Measurements from ENCODE around the gene ZCCHC24.

Gene ZCCHC24

DNA sequence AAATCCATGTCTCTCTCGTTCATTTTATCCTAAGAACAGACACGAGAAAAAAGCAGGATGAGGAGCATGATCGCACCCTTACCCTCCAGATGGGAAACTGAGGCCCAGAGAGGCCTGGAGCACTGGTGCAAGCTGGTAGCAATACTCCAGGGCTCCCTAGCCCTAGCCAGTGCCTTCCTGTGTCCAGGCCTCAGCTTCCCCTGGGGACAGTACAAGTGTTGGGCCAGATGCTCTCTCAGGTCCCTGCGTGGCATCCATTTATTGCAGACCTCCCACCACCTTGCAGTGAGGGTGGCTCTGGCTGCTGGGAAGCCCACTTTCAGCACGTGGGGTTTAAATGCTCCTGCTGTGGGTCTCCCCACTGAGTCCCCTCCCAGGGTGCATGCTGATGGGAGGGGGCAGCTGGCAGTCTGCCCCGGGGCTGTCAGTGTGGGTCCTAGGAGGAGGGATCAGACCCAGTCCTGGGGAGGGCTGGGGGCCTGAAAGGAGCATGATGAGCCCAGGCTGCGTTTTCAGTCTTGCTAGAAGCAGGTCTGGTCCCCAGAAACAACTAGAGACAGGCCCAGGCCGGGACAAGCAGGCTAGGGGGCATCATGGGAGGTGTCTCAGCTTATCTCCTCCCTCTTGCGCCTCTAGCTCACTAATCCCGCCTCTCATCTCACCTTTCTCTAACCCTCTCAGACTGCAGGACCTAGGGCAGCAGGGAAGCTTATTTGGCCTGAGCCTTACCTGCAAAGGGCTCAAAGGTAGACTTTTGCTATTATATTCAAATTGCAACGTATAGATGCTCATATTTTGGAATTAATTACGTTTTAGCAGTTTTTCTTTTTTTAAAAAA, 98.8 kb downstream of the ZCCHC24 start:
- H3K4me3 ChIP-seq (ENCODE audit: low read depth, low read length): peak overlapping the region; percentile 30
- TF ChIP-seq, protein P1, sequence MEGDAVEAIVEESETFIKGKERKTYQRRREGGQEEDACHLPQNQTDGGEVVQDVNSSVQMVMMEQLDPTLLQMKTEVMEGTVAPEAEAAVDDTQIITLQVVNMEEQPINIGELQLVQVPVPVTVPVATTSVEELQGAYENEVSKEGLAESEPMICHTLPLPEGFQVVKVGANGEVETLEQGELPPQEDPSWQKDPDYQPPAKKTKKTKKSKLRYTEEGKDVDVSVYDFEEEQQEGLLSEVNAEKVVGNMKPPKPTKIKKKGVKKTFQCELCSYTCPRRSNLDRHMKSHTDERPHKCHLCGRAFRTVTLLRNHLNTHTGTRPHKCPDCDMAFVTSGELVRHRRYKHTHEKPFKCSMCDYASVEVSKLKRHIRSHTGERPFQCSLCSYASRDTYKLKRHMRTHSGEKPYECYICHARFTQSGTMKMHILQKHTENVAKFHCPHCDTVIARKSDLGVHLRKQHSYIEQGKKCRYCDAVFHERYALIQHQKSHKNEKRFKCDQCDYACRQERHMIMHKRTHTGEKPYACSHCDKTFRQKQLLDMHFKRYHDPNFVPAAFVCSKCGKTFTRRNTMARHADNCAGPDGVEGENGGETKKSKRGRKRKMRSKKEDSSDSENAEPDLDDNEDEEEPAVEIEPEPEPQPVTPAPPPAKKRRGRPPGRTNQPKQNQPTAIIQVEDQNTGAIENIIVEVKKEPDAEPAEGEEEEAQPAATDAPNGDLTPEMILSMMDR (IDR thresholded peaks at IDR 0.05; ENCODE audit: low read depth, low read length, missing control alignments): no peak
- DNase-seq (ENCODE audit: low read depth): no peak

DNA sequence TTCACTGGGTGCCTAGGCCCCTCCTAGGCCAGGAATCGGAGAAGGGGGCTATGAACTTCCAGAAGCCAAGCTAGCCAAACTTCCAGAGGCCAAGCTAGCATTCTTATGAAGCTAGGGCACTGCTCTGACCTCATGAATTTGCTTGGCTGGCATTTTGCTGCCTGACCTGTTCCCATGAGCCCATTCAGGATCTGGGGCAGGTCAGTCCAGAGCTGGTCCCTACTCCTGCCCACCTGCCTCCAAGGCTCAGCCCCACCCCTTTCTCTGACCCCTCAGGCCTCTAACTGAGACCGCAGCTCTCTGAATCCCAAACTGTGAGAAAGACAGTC, 99.4 kb downstream of the ZCCHC24 start:
- TF ChIP-seq, protein P1 (IDR thresholded peaks at IDR 0.05; ENCODE audit: low read depth, low read length, missing control alignments): no peak
- no peak overlapping the region for H3K4me3 ChIP-seq (ENCODE audit: low read depth, low read length)
- no peak for DNase-seq (ENCODE audit: low read depth)

DNA sequence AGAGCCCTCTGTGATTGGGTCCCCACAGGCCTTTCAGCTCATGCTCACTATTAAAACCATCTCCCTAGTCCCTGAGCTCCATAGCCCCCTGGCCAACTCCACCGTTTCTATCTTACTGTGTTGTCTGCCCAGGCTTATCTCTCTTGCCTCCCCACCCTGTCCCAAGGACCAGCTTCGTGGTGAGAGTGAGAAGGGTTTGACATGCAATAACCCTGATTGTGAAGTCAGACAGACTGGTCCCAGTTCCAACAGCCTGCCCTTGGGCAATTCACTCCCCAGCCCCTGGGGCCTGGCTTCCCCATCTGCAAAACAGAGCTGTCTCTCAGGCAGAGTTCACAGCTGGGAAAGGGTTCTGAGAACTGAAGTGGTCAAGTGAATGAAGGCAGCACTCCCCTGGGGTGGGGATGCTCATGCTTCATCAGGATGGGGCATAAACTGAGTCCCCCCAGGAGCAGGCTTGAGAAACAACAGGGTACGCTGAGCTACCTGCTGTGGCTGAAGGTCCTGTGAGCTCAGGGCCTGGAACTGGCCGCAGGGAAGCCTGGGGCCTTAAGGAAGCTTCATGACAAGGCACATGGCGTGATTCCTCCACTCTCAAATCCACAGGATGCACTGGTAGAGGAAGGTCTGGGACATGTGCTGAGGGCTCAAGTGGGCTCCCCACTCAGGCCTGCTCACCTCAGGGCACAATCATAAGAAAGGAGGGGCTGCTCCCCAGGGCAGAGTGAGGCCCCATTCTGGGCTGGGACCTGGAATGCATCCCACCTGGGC, 100.0 kb downstream of the ZCCHC24 start:
- TF ChIP-seq, protein P1 (IDR thresholded peaks at IDR 0.05; ENCODE audit: low read depth, low read length, missing control alignments): no peak
- H3K4me3 ChIP-seq (ENCODE audit: low read depth, low read length): no peak overlapping the region
- DNase-seq (ENCODE audit: low read depth): no peak

DNA sequence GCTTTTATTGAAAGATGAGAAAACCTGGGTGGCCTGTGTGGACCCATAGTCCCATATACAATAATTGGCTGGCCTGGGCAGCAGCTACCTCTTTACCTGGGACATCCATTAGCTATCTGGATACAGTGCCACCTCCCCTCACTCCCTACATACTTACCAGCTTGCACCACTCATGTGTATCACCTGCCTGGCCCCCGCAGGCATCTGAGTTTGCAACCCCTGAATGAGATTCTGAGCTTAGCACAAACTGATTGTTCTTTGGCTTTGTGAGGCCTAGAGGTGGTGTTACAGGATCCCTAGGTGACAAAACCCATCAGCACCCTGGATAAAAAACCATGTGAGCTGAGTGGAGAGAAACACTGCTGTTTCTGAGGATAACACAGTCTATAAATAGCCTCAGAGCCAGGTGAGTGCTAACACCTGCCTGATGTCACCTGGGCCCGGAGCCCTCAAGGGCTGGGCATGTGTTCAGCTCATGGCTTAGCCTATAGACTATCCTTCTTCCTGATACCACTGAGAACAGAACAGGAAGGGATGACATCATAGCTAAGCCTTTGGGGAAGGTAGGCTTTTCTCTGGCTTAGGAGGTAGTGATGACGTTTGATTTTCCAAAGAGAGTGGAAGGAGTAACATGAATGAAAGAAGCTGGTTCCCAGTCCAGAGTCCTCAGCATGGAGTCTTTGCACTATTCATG, 100.8 kb downstream of the ZCCHC24 start:
- TF ChIP-seq, protein P1 (IDR thresholded peaks at IDR 0.05; ENCODE audit: low read depth, low read length, missing control alignments): no peak
- H3K4me3 ChIP-seq (ENCODE audit: low read depth, low read length): no peak overlapping the region
- no peak for DNase-seq (ENCODE audit: low read depth)

GRCh38 chr10:79342811-79343561, 102.4 kb downstream of the ZCCHC24 start:
- no peak for DNase-seq (ENCODE audit: low read depth)
- TF ChIP-seq, protein P1 (IDR thresholded peaks at IDR 0.05; ENCODE audit: low read depth, low read length, missing control alignments): no peak
- H3K4me3 ChIP-seq (ENCODE audit: low read depth, low read length): no peak overlapping the region

DNA sequence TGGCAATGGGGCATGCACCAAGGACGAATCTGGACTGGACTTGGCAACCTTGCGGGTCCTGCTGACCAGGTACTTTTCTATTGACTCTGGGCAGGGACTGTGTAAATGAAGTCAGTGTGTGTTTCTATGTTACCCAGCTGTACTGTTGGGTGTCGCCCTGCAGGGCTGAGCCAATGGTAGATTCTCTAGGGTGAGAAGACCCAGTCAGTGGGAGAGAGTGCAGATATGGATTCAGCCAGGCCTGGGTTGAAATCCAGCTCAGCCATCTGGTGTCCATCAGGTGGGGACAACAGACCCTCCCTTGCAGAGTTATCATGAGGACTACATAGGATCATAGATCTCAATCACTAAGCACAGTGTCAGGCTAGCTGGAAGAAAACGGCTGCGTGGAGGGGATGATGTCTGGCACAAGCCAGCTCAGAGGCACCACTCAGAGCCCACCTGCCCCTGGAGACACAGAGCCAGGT, 103.1 kb downstream of the ZCCHC24 start:
- TF ChIP-seq, protein P1 (IDR thresholded peaks at IDR 0.05; ENCODE audit: low read depth, low read length, missing control alignments): no peak
- H3K4me3 ChIP-seq (ENCODE audit: low read depth, low read length): no peak overlapping the region
- DNase-seq (ENCODE audit: low read depth): no peak
